ENCODE results near the gene CLEC19A. TPM values are rescaled to one million over a fixed set of nuclear protein-coding genes. Genes with fewer than 3 reads are reported as not detected.

The CLEC19A gene
- total RNA-seq, 2 donors from 2014 or later = 0.23 TPM

DNA sequence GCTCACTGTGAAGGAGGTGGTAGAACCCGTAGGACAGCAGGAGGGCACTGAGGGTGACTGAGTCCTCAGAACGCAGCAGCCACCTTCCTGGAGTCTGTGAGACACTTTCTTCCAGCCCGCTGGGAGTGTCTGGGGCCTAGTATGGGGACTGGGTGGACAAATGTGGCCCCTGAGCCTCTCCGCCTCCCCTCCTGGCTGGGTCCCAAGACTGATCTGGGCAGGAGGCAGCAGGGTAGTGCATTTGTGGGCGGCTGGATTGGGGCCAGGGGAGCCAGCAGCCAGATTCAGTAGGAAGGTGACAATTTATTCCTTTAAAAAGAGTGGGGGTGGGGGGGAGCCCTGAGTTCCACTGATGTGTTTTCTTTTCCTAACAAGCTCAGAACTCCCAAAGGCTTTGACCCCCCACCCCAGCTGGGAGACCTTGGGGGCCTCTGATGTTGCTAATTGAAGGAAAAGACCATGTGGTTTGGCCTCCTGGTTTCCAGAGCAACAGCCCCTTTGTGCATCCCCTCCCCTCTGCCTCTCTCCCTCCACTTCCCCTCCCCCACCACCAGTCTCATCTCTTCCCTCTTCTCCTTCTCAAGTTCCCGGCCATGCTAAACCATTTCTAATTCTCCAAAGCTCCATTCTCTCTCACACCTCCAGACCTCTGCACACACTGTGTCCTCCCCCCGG, 4.4 kb downstream of the CLEC19A start:
- Histone ChIP-seq H3K9me3 (no peaks in the 10 kb centered on the region), H3K27ac (no peak overlapping the region), H3K4me3 (no peak overlapping the region), H3K27me3 (replicated peaks; ENCODE audit: insufficient read depth) (no peaks in the 10 kb centered on the region), H3K36me3 (no peaks in the 10 kb centered on the region), H3K4me1 (replicated peaks) (no peaks in the 10 kb centered on the region)
- DNase-seq (ENCODE audit: low spot score) = peak; percentile 6
- WGBS = 34% methylated on average over 7 of the region's 7 CpGs
- intact Hi-C loops (cut with DNase I) = loop anchor here (2.0 kb wide), 1 partner anchor 17 kb away; no protein-coding TSS in a partner anchor
- no peak for TF ChIP-seq POLR2A (IDR thresholded peaks at IDR 0.05)
- TF ChIP-seq, protein P1, sequence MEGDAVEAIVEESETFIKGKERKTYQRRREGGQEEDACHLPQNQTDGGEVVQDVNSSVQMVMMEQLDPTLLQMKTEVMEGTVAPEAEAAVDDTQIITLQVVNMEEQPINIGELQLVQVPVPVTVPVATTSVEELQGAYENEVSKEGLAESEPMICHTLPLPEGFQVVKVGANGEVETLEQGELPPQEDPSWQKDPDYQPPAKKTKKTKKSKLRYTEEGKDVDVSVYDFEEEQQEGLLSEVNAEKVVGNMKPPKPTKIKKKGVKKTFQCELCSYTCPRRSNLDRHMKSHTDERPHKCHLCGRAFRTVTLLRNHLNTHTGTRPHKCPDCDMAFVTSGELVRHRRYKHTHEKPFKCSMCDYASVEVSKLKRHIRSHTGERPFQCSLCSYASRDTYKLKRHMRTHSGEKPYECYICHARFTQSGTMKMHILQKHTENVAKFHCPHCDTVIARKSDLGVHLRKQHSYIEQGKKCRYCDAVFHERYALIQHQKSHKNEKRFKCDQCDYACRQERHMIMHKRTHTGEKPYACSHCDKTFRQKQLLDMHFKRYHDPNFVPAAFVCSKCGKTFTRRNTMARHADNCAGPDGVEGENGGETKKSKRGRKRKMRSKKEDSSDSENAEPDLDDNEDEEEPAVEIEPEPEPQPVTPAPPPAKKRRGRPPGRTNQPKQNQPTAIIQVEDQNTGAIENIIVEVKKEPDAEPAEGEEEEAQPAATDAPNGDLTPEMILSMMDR (IDR thresholded peaks at IDR 0.05) = no peak
- no peak for TF ChIP-seq POLR2AphosphoS5 (IDR thresholded peaks at IDR 0.05)

DNA sequence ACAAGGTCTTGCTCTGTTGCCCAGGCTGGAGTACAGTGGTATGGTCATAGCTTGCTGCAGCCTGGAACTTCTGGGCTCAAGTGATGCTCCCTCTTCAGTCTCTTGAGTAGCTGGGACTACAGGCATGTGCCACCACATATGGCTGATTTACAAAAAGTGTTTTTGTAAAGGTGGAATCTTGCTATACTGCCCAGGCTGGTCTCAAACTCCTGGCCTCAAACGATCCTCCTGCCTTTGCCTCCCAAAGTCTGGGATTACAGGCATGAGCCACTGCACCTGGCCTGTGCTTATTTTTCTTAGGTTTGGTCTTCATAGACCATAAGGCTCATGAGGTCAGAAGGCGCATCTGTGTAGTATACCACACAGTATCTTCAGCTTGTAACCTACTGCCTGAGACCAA, 5.3 kb downstream of the CLEC19A start:
- TF ChIP-seq, protein P1 (IDR thresholded peaks at IDR 0.05) = no peak
- TF ChIP-seq POLR2AphosphoS5 (IDR thresholded peaks at IDR 0.05) (no peak), POLR2A (IDR thresholded peaks at IDR 0.05) (no peak)
- intact Hi-C loops (cut with DNase I) = no loop called here
- no peaks in the 10 kb centered on the region for H3K36me3 ChIP-seq
- H3K4me1 ChIP-seq (replicated peaks) = no peaks in the 10 kb centered on the region
- H3K9me3 ChIP-seq = no peaks in the 10 kb centered on the region
- H3K27me3 ChIP-seq (replicated peaks; ENCODE audit: insufficient read depth) = no peaks in the 10 kb centered on the region
- no peak overlapping the region for H3K27ac ChIP-seq
- no peak for DNase-seq (ENCODE audit: low spot score)
- WGBS = 80% methylated on average over 2 of the region's 2 CpGs
- H3K4me3 ChIP-seq = no peak overlapping the region

DNA sequence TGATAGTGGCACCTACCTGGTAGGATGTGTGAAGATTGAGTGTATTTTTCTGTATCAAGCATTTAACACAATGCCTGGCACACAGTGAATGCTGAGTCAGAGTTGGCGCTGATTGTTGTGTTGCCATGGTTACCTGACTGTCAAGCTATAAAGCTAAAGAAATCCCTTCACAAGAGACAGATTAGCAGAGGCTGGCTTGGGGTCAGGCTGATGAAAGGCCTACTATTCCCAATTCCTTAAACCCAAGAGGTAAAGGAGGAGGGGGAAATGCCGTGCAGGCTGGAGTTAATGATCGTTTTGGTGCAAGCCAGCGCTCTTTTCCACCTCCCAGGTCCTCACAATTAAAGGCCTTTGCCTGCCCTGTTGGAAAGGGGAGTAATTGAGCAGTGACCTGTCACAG, 5.9 kb downstream of the CLEC19A start:
- 40% methylated on average over 4 of the region's 4 CpGs for WGBS
- Histone ChIP-seq H3K27ac (no peak overlapping the region), H3K4me1 (replicated peaks) (no peaks in the 10 kb centered on the region), H3K9me3 (no peaks in the 10 kb centered on the region), H3K36me3 (no peaks in the 10 kb centered on the region), H3K27me3 (replicated peaks; ENCODE audit: insufficient read depth) (no peaks in the 10 kb centered on the region), H3K4me3 (no peak overlapping the region)
- intact Hi-C loops (cut with DNase I) = no loop called here
- no peak for DNase-seq (ENCODE audit: low spot score)
- TF ChIP-seq POLR2A (IDR thresholded peaks at IDR 0.05) (no peak), POLR2AphosphoS5 (IDR thresholded peaks at IDR 0.05) (no peak)
- TF ChIP-seq, protein P1 (IDR thresholded peaks at IDR 0.05) = no peak

DNA sequence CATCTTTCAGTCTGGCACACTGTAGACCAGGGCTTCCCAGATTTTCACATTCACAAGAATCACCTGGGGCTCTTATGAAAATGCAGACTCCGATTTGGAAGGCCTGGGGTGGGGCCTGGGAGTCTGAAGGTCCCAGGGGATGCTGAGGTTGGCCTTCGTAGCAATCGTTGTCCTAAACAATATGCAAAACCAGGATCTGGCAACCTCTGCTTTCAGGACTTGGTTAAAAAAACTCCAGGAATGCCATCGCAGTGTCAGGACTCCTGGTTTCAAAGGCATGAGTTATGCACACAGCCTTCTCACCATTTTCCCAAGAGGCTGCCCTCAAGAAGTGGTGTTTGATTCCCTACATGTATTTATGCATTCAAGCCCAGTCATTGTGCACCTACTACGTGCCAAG, 6.7 kb downstream of the CLEC19A start:
- Histone ChIP-seq H3K36me3 (no peaks in the 10 kb centered on the region), H3K9me3 (no peaks in the 10 kb centered on the region), H3K4me1 (replicated peaks) (no peaks in the 10 kb centered on the region), H3K27me3 (replicated peaks; ENCODE audit: insufficient read depth) (no peaks in the 10 kb centered on the region), H3K4me3 (no peak overlapping the region), H3K27ac (no peak overlapping the region)
- intact Hi-C loops (cut with DNase I) = no loop called here
- no peak for DNase-seq (ENCODE audit: low spot score)
- 75% methylated on average over 5 of the region's 5 CpGs for WGBS
- TF ChIP-seq, protein P1 (IDR thresholded peaks at IDR 0.05) = no peak
- no peak for TF ChIP-seq POLR2A (IDR thresholded peaks at IDR 0.05)
- no peak for TF ChIP-seq POLR2AphosphoS5 (IDR thresholded peaks at IDR 0.05)

DNA sequence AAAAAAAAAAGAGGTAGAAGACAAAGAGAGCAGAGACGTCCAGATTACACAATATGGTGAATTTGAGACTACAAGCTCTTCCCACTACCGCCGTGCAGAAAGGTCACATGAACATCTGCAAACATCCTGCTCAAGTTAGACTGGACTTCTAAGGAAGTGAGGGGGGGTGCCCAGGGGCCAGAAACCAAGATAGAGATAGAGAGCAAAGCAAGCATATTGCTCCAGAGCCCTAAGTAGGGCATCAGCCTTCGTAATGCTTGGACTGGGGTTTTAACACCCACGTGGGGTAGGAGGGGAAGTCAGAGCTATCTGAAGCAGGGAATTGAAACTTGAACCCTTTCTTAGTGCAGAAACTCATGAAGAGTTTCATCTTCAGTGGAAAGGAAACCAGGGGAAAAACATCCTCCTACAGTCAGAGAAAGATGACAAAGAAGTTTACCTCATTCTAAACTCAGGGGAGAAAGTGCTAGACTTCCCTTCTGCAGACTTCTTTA, 8.7 kb downstream of the CLEC19A start:
- H3K27ac ChIP-seq = no peak overlapping the region
- no peaks in the 10 kb centered on the region for H3K9me3 ChIP-seq
- no peak overlapping the region for H3K4me3 ChIP-seq
- whole genome bisulfite sequencing = 19% methylated on average over 5 of the region's 5 CpGs
- TF ChIP-seq, protein P1 (IDR thresholded peaks at IDR 0.05) = no peak
- peak; percentile 32 for TF ChIP-seq POLR2AphosphoS5 (IDR thresholded peaks at IDR 0.05)
- TF ChIP-seq POLR2A (IDR thresholded peaks at IDR 0.05) = no peak
- no peaks in the 10 kb centered on the region for H3K27me3 ChIP-seq (replicated peaks; ENCODE audit: insufficient read depth)
- no peaks in the 10 kb centered on the region for H3K36me3 ChIP-seq
- DNase-seq (ENCODE audit: low spot score) = peak; percentile 36
- H3K4me1 ChIP-seq (replicated peaks) = no peaks in the 10 kb centered on the region
- intact Hi-C loops (cut with DNase I) = no loop called here

Measured in prostate gland (tissue), 2 donors.